Measurements from ENCODE around the gene TTC28.

GRCh38 chr22:28568099-28568498 is 111.5 kb downstream of the TTC28 start:
- no peak for TF ChIP-seq CTCF (IDR thresholded peaks at IDR 0.05)
- no peak for TF ChIP-seq POLR2A (IDR thresholded peaks at IDR 0.05)

All from thyroid gland (tissue), 4 donors.